ENCODE measurements around the gene VWCE.

DNA sequence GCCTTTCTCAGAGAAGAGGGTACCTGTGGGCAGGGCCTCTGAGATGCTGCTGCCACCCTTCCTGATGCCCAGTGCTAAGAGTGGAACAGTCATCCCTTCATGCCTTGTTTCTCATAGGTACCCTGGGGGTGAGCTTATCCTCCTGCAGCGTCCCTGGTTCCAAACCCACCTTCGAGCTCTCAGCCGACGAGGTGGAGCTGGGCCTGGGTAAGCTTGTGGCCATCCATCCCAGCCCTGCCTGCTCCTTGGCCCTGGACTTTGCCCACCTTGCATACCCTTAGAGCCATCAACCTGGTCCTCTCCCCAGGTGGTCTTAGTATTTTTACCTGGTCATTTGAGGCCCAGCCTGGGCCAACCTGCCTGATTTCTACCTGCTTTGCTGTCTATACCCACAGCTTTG, 46.6 kb upstream of the VWCE start:
- TF ChIP-seq, protein P1, sequence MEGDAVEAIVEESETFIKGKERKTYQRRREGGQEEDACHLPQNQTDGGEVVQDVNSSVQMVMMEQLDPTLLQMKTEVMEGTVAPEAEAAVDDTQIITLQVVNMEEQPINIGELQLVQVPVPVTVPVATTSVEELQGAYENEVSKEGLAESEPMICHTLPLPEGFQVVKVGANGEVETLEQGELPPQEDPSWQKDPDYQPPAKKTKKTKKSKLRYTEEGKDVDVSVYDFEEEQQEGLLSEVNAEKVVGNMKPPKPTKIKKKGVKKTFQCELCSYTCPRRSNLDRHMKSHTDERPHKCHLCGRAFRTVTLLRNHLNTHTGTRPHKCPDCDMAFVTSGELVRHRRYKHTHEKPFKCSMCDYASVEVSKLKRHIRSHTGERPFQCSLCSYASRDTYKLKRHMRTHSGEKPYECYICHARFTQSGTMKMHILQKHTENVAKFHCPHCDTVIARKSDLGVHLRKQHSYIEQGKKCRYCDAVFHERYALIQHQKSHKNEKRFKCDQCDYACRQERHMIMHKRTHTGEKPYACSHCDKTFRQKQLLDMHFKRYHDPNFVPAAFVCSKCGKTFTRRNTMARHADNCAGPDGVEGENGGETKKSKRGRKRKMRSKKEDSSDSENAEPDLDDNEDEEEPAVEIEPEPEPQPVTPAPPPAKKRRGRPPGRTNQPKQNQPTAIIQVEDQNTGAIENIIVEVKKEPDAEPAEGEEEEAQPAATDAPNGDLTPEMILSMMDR (IDR thresholded peaks at IDR 0.05): no peak
- TF ChIP-seq POLR2A (IDR thresholded peaks at IDR 0.05): no peak
